Osteoblast (primary cell): ENCODE data around the gene CYP2J2. TPM values are rescaled to one million over a fixed set of nuclear protein-coding genes. Genes with fewer than 3 reads are reported as not detected.

Experiments used
- DNase-seq: peaks from one replicate; pipeline ENCODE4 v3.0.0; 2011; ENCODE audit warnings: low spot score, mixed read lengths; ENCODE audit not compliant: insufficient read length; ENCODE audit errors: missing footprints
- H2AFZ ChIP-seq: 2 replicates; pipeline ENCODE4 v1.6.0; 2011; ENCODE audit warnings: mild to moderate bottlenecking, low read length
- H3K27ac ChIP-seq: 2 replicates; pipeline ENCODE4 v1.5.1; 2011; ENCODE audit warnings: mild to moderate bottlenecking, low read depth, low read length, moderate library complexity
- H3K27me3 ChIP-seq: 2 replicates; pipeline ENCODE4 v1.6.0; 2012; ENCODE audit warnings: mild to moderate bottlenecking, control low read depth, inconsistent platforms, low read length, moderate library complexity; ENCODE audit not compliant: insufficient read depth
- H3K36me3 ChIP-seq: 2 replicates; pipeline ENCODE4 v1.5.1; 2011; ENCODE audit warnings: mild to moderate bottlenecking, low read length, control low read depth, moderate library complexity; ENCODE audit not compliant: insufficient read depth
- H3K4me1 ChIP-seq: 2 replicates; pipeline ENCODE4 v1.5.1; 2011; ENCODE audit warnings: mild to moderate bottlenecking, low read length, control low read depth, moderate library complexity; ENCODE audit not compliant: insufficient read depth
- H3K4me2 ChIP-seq: 2 replicates; pipeline ENCODE4 v1.6.0; 2011; ENCODE audit warnings: mild to moderate bottlenecking, low read length; ENCODE audit not compliant: insufficient read depth
- H3K4me3 ChIP-seq: fragments of 200-600 bp; sonication (generic); 3 replicates; pipeline ENCODE4 v1.5.1; 2012; ENCODE audit warnings: mild to moderate bottlenecking, low read length, inconsistent platforms; ENCODE audit not compliant: insufficient read depth
- H3K79me2 ChIP-seq: 2 replicates; pipeline ENCODE4 v1.6.0; 2012; ENCODE audit warnings: mild to moderate bottlenecking, low read length, control low read depth, inconsistent platforms; ENCODE audit not compliant: insufficient read depth
- H3K9me3 ChIP-seq: 2 replicates; pipeline ENCODE4 v1.5.1; 2011; ENCODE audit warnings: low read depth, low read length, control low read depth
- H4K20me1 ChIP-seq: 2 replicates; pipeline ENCODE4 v1.6.0; 2012; ENCODE audit warnings: mild to moderate bottlenecking, low read length, control low read depth; ENCODE audit not compliant: insufficient read depth
- CTCF ChIP-seq: IDR thresholded peaks from 2 replicates; pipeline ENCODE4 v1.5.1; 2011; ENCODE audit warnings: mild to moderate bottlenecking, low read depth, low read length, moderate library complexity; ENCODE audit errors: extremely low read depth
- total RNA-seq: library from RNA; depleted of rRNA; stranded (reverse); fragments of >200 nt; gene quantifications from 2 replicates; pipeline ENCODE4 v1.2.3, GENCODE V29; 2012

Gene CYP2J2
- total RNA-seq, 1 donor = not detected

- H3K4me1 ChIP-seq = no peaks in the 10 kb centered on the region
- TF ChIP-seq CTCF = no peak
- H3K79me2 ChIP-seq = no peaks in the 10 kb centered on the region
- no peak overlapping the region for H3K4me2 ChIP-seq
- H3K27me3 ChIP-seq = no peaks in the 10 kb centered on the region
- no peak overlapping the region for H3K4me3 ChIP-seq
- no peaks in the 10 kb centered on the region for H3K36me3 ChIP-seq
- H3K9me3 ChIP-seq = no peaks in the 10 kb centered on the region
- no peaks in the 10 kb centered on the region for H4K20me1 ChIP-seq
- no peak overlapping the region for H2AFZ ChIP-seq
- H3K27ac ChIP-seq = no peak overlapping the region
- DNase-seq = no peak
Observed at GRCh38 chr1:59892841-59893811, 33.4 kb downstream of the CYP2J2 start.

- no peaks in the 10 kb centered on the region for H3K4me1 ChIP-seq
- H3K4me3 ChIP-seq = no peak overlapping the region
- no peaks in the 10 kb centered on the region for H3K9me3 ChIP-seq
- H3K27me3 ChIP-seq = no peaks in the 10 kb centered on the region
- no peaks in the 10 kb centered on the region for H3K36me3 ChIP-seq
- H3K79me2 ChIP-seq = no peaks in the 10 kb centered on the region
- no peak overlapping the region for H2AFZ ChIP-seq
- no peak for DNase-seq
- no peaks in the 10 kb centered on the region for H4K20me1 ChIP-seq
- no peak overlapping the region for H3K4me2 ChIP-seq
- no peak overlapping the region for H3K27ac ChIP-seq
- no peak for TF ChIP-seq CTCF
Observed at GRCh38 chr1:59885160-59885832, 41.3 kb downstream of the CYP2J2 start.

GRCh38 chr1:59880735-59881134, 45.8 kb downstream of the CYP2J2 start:
- DNase-seq = no peak
- no peaks in the 10 kb centered on the region for H3K4me1 ChIP-seq
- no peaks in the 10 kb centered on the region for H4K20me1 ChIP-seq
- no peak overlapping the region for H3K4me3 ChIP-seq
- no peak overlapping the region for H3K27ac ChIP-seq
- no peaks in the 10 kb centered on the region for H3K36me3 ChIP-seq
- no peak overlapping the region for H3K4me2 ChIP-seq
- no peak for TF ChIP-seq CTCF
- no peaks in the 10 kb centered on the region for H3K9me3 ChIP-seq
- no peaks in the 10 kb centered on the region for H3K27me3 ChIP-seq
- no peak overlapping the region for H2AFZ ChIP-seq
- H3K79me2 ChIP-seq = no peaks in the 10 kb centered on the region

GRCh38 chr1:59879996-59880505, 46.5 kb downstream of the CYP2J2 start:
- Histone ChIP-seq H3K4me3 (no peak overlapping the region), H4K20me1 (no peaks in the 10 kb centered on the region), H2AFZ (no peak overlapping the region), H3K27me3 (no peaks in the 10 kb centered on the region), H3K36me3 (no peaks in the 10 kb centered on the region), H3K4me2 (no peak overlapping the region), H3K27ac (no peak overlapping the region), H3K4me1 (no peaks in the 10 kb centered on the region), H3K9me3 (no peaks in the 10 kb centered on the region), H3K79me2 (no peaks in the 10 kb centered on the region)
- TF ChIP-seq CTCF = no peak
- DNase-seq = no peak
